Suprapubic skin (tissue), 3 donors: ENCODE measurements around the gene SERPINE3.

Source experiments
- EP300 ChIP-seq: sonication (generic); formaldehyde crosslinking; IDR thresholded peaks from one replicate; pipeline ENCODE4 v1.6.1; 2017; ENCODE audit warnings: antibody characterized with exemption
- TF ChIP-seq, protein P1 (sequence below), 2 donors: fragments of 200-600 bp in 1 of 2; fragments of 450-650 bp in 1 of 2; sonication (generic) in 1 of 2; IDR thresholded peaks; one replicate each; pipeline ENCODE4 v1.5.1; 2016 to 2019; ENCODE audit warnings: antibody characterized with exemption in 2 of 2, mild to moderate bottlenecking in 1 of 2, moderate library complexity in 1 of 2

DNA sequence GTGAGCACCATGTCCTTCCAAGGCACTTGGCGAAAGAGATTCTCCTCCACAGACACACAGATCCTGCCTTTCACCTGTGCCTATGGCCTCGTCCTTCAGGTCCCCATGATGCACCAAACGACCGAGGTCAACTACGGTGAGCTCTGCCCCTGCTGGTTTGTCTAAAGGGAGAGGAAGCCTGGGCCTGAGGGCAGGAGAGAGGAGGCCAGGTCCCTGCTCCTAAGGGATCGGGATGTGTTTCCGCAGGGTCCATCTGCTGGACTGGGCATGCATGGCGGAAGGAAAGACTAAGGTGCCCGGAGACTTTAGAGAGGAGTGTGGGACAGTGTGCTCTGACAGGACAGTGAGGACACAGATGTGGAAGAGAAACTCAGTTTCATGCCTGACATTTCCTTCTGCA is 7.6 kb downstream of the SERPINE3 start:
- TF ChIP-seq, protein P1, sequence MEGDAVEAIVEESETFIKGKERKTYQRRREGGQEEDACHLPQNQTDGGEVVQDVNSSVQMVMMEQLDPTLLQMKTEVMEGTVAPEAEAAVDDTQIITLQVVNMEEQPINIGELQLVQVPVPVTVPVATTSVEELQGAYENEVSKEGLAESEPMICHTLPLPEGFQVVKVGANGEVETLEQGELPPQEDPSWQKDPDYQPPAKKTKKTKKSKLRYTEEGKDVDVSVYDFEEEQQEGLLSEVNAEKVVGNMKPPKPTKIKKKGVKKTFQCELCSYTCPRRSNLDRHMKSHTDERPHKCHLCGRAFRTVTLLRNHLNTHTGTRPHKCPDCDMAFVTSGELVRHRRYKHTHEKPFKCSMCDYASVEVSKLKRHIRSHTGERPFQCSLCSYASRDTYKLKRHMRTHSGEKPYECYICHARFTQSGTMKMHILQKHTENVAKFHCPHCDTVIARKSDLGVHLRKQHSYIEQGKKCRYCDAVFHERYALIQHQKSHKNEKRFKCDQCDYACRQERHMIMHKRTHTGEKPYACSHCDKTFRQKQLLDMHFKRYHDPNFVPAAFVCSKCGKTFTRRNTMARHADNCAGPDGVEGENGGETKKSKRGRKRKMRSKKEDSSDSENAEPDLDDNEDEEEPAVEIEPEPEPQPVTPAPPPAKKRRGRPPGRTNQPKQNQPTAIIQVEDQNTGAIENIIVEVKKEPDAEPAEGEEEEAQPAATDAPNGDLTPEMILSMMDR (IDR thresholded peaks at IDR 0.05), result no peak
- TF ChIP-seq EP300, result no peak
